Measurements from ENCODE around the gene SGCA. TPM values are rescaled to one million over a fixed set of nuclear protein-coding genes. Genes with fewer than 3 reads are reported as not detected.
A peak's percentile ranks its signal among the peaks of the same experiment; 100 is the strongest.

Gene SGCA
- total and polyA plus RNA-seq, 10 of the 15 experiments (the other 5 are each of a cell fraction or from before 2014, with no cell fraction given), result 0.13 to 2.2 (median 0.50) TPM; not detected in 2

DNA sequence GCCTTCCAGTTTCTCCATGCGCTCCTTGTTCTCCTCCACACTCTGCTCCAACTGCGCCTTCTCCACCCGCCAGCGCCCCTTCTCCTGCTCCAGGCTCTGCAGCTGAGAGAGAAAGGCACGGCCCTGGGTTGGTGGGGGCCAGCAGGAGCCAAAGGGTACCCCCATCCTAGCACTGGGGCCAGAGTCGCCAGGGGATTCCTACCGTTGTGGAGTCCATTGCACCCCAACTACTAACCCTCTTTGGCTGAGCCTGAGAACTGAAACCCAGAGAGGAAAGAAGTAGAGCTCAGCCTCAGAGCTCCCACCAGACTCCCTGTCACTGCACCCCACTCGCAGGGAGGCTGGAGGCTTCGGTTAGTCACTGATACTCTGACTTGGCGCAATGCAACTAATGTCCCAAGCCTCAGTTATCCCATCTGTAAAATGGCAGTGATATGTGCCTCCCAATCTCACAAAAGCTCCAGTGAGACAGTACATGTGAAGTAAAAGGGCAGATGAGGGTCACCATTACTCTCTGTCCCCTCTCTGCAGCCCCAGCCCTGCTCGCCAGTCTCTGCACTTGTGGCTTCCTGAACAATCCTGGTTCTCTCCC, 29.6 kb upstream of the SGCA start:
- ChIA-PET POLR2A (interaction anchor here (1.1 kb wide), 1 partner anchor 11 kb away, joined by 4 read pairs; no protein-coding TSS in a partner anchor), SMC1A (ENCODE audit: uncharacterized antibody, unreplicated experiment) (interaction anchor here (0.8 kb wide), 1 partner anchor 26 kb away, joined by 3 read pairs; no protein-coding TSS in a partner anchor), CTCF (interaction anchor here (1.0 to 6.9 kb wide), 3 partner anchors 22 to 43 kb away, joined by 5 to 87 read pairs (median 7); no protein-coding TSS in a partner anchor), RAD21 (ENCODE audit: unreplicated experiment) (interaction anchor here (0.9 kb wide), 1 partner anchor 27 kb away, joined by 3 read pairs; no protein-coding TSS in a partner anchor)
- in situ Hi-C loops (cut with MboI) (no loop called here), intact Hi-C loops (cut with micrococcal nuclease; ENCODE audit: unreplicated experiment) (no loop called here)
- 92% methylated on average over 11 of the region's 11 CpGs for WGBS (ENCODE audit: insufficient coverage, insufficient replicate concordance, low lambda C conversion rate, missing lambda C conversion rate)
- ATAC-seq (no peak), DNase-seq (ENCODE audit: low read depth, low spot score) (no peak), FAIRE-seq (no peak)
- no peak overlapping the region for H2AFZ ChIP-seq (ENCODE audit: control insufficient read depth, low read depth, low read length)
- no TSS peak for BruUV-seq (replicated peaks)
- H3K36me3 ChIP-seq (ENCODE audit: control insufficient read depth in 2 of 2, insufficient read depth in 2 of 2, low read length in 1 of 2), result peaks cover 46 to 62% of the 10 kb centered on the region in 2 experiments
- peaks cover 17% of the 10 kb centered on the region; the same call in 1 of the 2 replicates for H4K20me1 ChIP-seq (ENCODE audit: control insufficient read depth, insufficient read depth)
- H3K27me3 ChIP-seq (replicated peaks in 1 of 2; ENCODE audit: control insufficient read depth in 2 of 2, insufficient read depth in 2 of 2, low read length in 1 of 2), result no peaks in the 10 kb centered on the region
- no peak overlapping the region for H3K4me2 ChIP-seq (ENCODE audit: control insufficient read depth, insufficient read depth)
- peaks cover 13% of the 10 kb centered on the region for H3K4me1 ChIP-seq (ENCODE audit: control insufficient read depth, insufficient read depth, low read length)
- no peaks in the 10 kb centered on the region for H3K9me3 ChIP-seq (replicated peaks; ENCODE audit: control insufficient read depth, insufficient read depth, low read length)
- no peak for TF ChIP-seq BACH1 (IDR thresholded peaks at IDR 0.05; ENCODE audit: borderline replicate concordance)
- no peak for TF ChIP-seq RCOR1 (conservative IDR thresholded peaks at IDR 0.05; ENCODE audit: low read depth, low read length)
- no peak for TF ChIP-seq ZNF274 (IDR thresholded peaks at IDR 0.05; ENCODE audit: insufficient read depth, insufficient read length)
- TF ChIP-seq, protein P1, sequence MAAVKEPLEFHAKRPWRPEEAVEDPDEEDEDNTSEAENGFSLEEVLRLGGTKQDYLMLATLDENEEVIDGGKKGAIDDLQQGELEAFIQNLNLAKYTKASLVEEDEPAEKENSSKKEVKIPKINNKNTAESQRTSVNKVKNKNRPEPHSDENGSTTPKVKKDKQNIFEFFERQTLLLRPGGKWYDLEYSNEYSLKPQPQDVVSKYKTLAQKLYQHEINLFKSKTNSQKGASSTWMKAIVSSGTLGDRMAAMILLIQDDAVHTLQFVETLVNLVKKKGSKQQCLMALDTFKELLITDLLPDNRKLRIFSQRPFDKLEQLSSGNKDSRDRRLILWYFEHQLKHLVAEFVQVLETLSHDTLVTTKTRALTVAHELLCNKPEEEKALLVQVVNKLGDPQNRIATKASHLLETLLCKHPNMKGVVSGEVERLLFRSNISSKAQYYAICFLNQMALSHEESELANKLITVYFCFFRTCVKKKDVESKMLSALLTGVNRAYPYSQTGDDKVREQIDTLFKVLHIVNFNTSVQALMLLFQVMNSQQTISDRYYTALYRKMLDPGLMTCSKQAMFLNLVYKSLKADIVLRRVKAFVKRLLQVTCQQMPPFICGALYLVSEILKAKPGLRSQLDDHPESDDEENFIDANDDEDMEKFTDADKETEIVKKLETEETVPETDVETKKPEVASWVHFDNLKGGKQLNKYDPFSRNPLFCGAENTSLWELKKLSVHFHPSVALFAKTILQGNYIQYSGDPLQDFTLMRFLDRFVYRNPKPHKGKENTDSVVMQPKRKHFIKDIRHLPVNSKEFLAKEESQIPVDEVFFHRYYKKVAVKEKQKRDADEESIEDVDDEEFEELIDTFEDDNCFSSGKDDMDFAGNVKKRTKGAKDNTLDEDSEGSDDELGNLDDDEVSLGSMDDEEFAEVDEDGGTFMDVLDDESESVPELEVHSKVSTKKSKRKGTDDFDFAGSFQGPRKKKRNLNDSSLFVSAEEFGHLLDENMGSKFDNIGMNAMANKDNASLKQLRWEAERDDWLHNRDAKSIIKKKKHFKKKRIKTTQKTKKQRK (IDR thresholded peaks at IDR 0.05; ENCODE audit: low read depth, low read length), result no peak
- TF ChIP-seq WRNIP1 (IDR thresholded peaks at IDR 0.05; ENCODE audit: borderline replicate concordance, low read depth, low read length), result no peak
- TF ChIP-seq, protein P2, sequence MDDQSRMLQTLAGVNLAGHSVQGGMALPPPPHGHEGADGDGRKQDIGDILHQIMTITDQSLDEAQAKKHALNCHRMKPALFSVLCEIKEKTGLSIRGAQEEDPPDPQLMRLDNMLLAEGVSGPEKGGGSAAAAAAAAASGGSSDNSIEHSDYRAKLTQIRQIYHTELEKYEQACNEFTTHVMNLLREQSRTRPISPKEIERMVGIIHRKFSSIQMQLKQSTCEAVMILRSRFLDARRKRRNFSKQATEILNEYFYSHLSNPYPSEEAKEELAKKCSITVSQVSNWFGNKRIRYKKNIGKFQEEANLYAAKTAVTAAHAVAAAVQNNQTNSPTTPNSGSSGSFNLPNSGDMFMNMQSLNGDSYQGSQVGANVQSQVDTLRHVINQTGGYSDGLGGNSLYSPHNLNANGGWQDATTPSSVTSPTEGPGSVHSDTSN (IDR thresholded peaks at IDR 0.05; ENCODE audit: insufficient replicate concordance, low read depth, low read length), result no peak
- TF ChIP-seq, protein P3, sequence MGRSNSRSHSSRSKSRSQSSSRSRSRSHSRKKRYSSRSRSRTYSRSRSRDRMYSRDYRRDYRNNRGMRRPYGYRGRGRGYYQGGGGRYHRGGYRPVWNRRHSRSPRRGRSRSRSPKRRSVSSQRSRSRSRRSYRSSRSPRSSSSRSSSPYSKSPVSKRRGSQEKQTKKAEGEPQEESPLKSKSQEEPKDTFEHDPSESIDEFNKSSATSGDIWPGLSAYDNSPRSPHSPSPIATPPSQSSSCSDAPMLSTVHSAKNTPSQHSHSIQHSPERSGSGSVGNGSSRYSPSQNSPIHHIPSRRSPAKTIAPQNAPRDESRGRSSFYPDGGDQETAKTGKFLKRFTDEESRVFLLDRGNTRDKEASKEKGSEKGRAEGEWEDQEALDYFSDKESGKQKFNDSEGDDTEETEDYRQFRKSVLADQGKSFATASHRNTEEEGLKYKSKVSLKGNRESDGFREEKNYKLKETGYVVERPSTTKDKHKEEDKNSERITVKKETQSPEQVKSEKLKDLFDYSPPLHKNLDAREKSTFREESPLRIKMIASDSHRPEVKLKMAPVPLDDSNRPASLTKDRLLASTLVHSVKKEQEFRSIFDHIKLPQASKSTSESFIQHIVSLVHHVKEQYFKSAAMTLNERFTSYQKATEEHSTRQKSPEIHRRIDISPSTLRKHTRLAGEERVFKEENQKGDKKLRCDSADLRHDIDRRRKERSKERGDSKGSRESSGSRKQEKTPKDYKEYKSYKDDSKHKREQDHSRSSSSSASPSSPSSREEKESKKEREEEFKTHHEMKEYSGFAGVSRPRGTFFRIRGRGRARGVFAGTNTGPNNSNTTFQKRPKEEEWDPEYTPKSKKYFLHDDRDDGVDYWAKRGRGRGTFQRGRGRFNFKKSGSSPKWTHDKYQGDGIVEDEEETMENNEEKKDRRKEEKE (IDR thresholded peaks at IDR 0.05), result no peak
- TF ChIP-seq POLR2A (IDR thresholded peaks at IDR 0.05; ENCODE audit: low read depth, low read length), result 0 out of 2 replicates have a peak, but pooled peaks have one; percentile 8
- TF ChIP-seq POLR2AphosphoS5 (IDR thresholded peaks at IDR 0.05; ENCODE audit: low read length), result 0 out of 2 replicates have a peak, but pooled peaks have one; percentile 25
- TF ChIP-seq RUNX3 (IDR thresholded peaks at IDR 0.05; ENCODE audit: low read length), result no peak
- H3K79me2 ChIP-seq (ENCODE audit: control insufficient read depth, insufficient read depth, low read length), result peaks cover 4% of the 10 kb centered on the region
- H3K4me3 ChIP-seq, result no peak overlapping the region
- no peak overlapping the region for H3K27ac ChIP-seq (ENCODE audit: control insufficient read depth, insufficient read depth)
- H3K9ac ChIP-seq (ENCODE audit: control insufficient read depth, insufficient read depth, low read length), result no peak overlapping the region

Data from GM12878 (cell line).